HG02973 (cell line): Measurements from ENCODE around the gene PHLPP1.

Source experiments
- ATAC-seq: cut with Tn5 transposase; IDR thresholded peaks from one replicate; pipeline ENCODE4 v1.9.1; 2021; ENCODE audit warnings: moderate library complexity; ENCODE audit not compliant: unreplicated experiment

The PHLPP1 gene

DNA sequence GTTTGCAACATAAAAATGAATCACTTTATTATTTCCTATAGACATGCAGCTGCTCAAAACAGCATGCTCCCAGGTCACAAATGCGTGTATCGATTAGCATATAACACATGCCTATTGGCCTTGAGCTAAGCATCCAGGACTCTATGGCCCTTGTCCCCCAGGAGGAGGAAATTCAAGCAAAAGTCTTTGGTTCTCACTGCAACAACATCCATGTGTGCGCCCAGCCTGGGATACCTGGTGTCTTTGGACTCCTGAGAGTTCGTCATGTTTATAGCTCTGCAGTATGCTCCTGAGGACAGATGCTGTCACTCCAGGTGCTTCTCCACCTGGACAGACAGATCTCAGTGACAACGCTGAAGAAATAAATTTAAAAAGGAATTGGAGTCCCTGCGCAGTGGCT lies 284.6 kb downstream of the PHLPP1 start:
- no peak for ATAC-seq

DNA sequence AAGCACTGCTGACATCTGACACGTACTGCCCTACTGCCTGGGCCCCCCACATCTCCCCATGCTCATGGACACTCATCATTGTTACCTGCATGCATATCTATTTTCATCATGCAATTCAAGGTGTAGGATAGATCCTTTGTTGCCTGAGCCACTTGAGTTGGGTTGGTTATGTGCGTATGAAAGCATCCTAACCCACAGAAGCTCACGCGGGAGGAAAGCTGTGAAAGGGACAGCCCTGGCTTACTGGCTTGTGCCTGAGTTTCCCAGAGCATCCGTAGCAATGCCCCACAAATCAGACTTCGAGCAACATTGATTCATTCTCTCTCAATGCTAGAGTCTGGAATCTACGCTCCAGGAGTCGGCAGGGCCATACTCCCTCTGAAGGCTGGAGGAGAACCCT lies 285.5 kb downstream of the PHLPP1 start:
- ATAC-seq, result no peak

- no peak for ATAC-seq
Observed at GRCh38 chr18:63001861-63002260, 286.5 kb downstream of the PHLPP1 start.

- ATAC-seq, result no peak
Observed at GRCh38 chr18:63002305-63002704, 287.0 kb downstream of the PHLPP1 start.

DNA sequence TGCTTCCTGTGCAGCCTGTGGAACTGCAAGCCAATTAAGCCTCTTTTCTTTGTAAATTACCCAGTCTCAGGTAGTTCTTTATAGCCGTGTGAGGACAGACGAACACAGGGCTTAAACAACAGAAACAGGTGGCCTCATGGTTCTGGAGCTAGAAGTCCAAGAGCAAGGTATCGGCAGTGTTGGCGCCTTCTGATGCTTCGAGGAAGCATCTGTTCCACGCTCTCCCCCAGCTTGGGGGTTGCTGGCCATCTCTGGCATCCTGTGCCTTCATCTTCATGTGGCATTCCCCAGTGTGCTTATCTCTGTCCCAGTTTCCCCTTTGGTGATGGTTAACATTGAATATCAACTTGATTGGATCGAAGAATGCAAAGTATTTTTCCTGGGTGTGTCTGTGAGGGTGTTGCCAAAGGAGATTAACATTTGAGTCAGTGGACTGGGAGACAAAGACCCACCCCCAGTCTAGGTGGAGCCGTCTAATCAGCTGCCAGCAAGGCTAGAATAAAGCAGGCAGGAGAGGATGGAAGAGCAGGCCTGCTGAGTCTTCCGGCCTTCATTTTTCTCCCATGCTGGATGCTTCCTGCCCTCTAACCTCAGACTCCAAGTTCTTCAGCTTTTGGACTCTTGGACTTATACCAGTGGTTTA lies 287.6 kb downstream of the PHLPP1 start:
- no peak for ATAC-seq

DNA sequence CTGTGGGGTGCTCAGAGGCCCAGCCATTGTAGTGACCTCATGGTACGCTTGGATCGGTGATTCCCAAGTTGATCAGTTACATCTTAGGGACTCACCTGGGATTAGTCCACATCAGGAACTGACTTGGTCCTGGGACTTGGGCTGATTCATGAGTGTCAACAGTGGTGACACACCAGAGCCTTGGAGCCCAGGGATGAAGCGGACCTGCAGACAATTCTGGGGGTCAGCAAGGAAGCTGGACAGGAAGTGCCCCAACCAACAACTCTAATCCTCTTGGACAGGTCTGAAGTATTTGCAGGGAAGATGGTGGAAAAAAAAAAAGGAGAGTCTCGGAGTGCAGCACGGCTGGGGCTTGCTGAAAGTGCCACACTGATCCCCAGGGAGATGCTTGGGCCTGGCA lies 288.6 kb downstream of the PHLPP1 start:
- no peak for ATAC-seq

- ATAC-seq, result no peak
Observed at GRCh38 chr18:63004466-63005089, 289.2 kb downstream of the PHLPP1 start.

GRCh38 chr18:63005306-63005705 lies 290.0 kb downstream of the PHLPP1 start:
- ATAC-seq, result no peak

- ATAC-seq, result no peak
Observed at GRCh38 chr18:63007231-63007630, 291.9 kb downstream of the PHLPP1 start.

DNA sequence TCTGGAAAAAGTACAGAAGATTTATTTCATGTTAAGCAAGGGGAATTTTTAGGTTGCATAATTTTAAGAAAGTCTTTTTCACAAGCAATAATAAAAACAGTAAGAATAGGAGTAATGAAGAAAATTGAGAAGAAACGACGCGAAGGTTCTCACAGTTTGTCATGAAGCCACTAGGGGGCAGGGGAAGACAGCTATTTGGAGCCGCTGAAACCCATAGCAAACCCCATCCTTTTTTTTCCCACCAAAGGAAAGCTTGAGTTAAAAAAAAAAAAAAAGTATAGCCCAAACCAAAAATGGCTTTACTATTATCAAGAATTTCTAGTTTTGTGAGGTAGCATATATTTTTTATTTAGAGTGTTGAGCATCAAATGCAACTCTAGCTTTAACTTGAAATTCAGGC lies 300.9 kb downstream of the PHLPP1 start:
- ATAC-seq, result no peak

DNA sequence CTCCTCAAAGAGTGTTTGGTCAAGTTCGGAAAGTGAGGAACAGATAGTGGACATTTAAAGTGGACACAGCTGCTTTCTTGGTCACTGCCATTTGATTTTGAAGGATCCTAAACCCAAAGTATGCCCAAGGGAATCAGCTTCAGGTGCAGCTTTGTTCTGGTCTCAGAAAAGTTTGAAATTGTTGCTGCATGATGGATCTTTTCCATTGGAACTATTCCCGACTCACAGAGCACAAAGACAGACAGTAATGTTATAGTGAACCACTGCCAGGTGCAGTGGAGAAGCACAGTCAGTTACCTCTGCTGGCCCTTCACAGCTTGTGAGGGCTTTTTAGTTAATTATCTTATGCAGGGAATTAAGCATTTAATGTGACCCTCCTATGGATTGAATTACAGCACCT lies 301.7 kb downstream of the PHLPP1 start:
- no peak for ATAC-seq

DNA sequence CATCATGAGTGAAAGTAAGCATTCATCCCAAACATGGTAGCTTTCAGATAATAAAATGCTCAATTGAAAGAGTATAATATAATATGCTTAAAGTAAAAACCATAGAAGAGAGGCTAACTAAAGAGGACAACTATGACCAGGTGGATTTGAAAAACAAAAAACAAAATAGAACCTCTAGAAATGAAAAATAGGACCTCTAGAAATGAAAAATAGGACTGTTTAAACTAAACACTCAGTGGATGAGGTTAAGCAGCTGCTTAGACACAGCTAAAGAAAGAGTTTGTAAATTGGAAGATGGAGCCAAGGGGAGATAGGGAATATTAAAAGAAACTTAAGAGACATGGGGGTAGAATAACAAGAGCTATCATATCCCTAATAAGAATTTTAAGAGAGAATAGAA lies 302.6 kb downstream of the PHLPP1 start:
- no peak for ATAC-seq

DNA sequence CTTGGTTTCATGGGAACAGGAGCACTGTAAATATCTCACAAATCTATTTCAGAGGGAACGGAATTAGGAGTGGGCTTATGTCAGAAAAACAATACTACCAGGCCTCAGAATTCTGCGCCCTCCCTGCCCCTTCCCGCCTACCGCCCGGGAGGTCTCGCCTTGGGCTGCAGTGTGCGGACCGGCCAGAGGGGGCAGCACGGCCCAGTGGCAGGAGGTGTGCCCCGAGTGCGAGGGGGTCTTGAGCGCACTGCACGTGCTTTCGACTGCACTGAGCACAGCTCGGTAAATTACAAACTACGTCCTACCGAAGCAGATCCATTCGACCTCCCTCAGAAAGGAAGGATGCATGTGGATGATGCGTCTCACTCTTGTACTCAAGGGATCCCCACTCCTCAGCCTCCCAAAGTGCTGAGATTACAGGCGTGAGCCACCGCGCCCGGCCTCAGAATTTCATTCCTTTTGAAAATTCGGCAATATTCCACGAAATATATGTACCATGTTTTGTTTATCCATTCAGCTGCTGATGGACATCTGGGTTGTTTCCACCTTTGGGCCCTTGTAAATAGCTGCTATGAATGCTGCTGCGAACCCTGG lies 307.2 kb downstream of the PHLPP1 start:
- no peak for ATAC-seq

- no peak for ATAC-seq
Observed at GRCh38 chr18:63025251-63026090, 310.1 kb downstream of the PHLPP1 start.

DNA sequence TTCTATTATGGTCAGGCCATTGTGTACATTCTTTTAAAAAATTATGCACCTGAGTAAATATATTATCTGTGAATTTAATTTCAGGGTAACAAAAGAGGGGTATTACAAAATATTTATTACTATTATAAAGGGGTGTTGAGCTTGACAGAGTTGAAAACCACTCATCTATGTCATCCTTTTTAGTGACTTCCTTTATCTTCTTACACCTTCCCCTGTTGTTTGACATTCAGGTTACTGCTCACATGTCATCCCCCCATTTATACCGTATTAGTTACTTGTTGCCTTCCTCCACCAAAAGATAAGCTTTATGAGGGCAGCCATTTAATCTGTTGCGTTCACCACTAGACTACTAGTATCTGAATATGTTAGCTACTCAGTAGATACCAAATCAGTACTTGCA lies 313.0 kb downstream of the PHLPP1 start:
- no peak for ATAC-seq
